Activated T-helper 1 cell treated with Interleukin-2 at 50 U/mL for 16 hours (primary cell): ENCODE data around the gene CRY2.

Source experiments
- DNase-seq: peaks from one replicate; pipeline ENCODE4 v3.0.0-alpha.2; 2020; ENCODE audit warnings: low read depth

Gene CRY2

GRCh38 chr11:45848654-45849081 lies 1.4 kb downstream of the CRY2 start:
- no peak for DNase-seq

GRCh38 chr11:45850446-45850845 lies 3.2 kb downstream of the CRY2 start:
- no peak for DNase-seq

- DNase-seq, result no peak
Observed at GRCh38 chr11:45851228-45851627, 4.0 kb downstream of the CRY2 start.

- DNase-seq, result no peak
Observed at GRCh38 chr11:45852018-45852711, 4.9 kb downstream of the CRY2 start.

- DNase-seq, result no peak
Observed at GRCh38 chr11:45852712-45853101, 5.4 kb downstream of the CRY2 start.

- DNase-seq, result no peak
Observed at GRCh38 chr11:45853332-45854219, 6.3 kb downstream of the CRY2 start.

- DNase-seq, result no peak
Observed at GRCh38 chr11:45855308-45855707, 8.0 kb downstream of the CRY2 start.

GRCh38 chr11:45856044-45856468 lies 8.8 kb downstream of the CRY2 start:
- DNase-seq, result no peak

- DNase-seq, result no peak
Observed at GRCh38 chr11:45857961-45858474, 10.7 kb downstream of the CRY2 start.

- DNase-seq, result no peak
Observed at GRCh38 chr11:45858751-45859398, 11.6 kb downstream of the CRY2 start.

GRCh38 chr11:45859661-45860140 lies 12.4 kb downstream of the CRY2 start:
- no peak for DNase-seq

- no peak for DNase-seq
Observed at GRCh38 chr11:45860348-45860747, 13.1 kb downstream of the CRY2 start.

- no peak for DNase-seq
Observed at GRCh38 chr11:45860764-45861510, 13.7 kb downstream of the CRY2 start.

- DNase-seq, result no peak
Observed at GRCh38 chr11:45864041-45864440, 16.8 kb downstream of the CRY2 start.

- no peak for DNase-seq
Observed at GRCh38 chr11:45869551-45869950, 22.3 kb downstream of the CRY2 start.

- no peak for DNase-seq
Observed at GRCh38 chr11:45870706-45871105, 23.4 kb downstream of the CRY2 start.

- no peak for DNase-seq
Observed at GRCh38 chr11:45871638-45872037, 24.4 kb downstream of the CRY2 start.

- no peak for DNase-seq
Observed at GRCh38 chr11:45872651-45873356, 25.5 kb downstream of the CRY2 start.

GRCh38 chr11:45876401-45876800 lies 29.1 kb downstream of the CRY2 start:
- DNase-seq, result no peak

- no peak for DNase-seq
Observed at GRCh38 chr11:45877221-45877620, 29.9 kb downstream of the CRY2 start.

- no peak for DNase-seq
Observed at GRCh38 chr11:45877845-45878244, 30.6 kb downstream of the CRY2 start.
